ENCODE measurements around the gene ANKRD60.

The ANKRD60 gene

GRCh38 chr20:58174708-58175280, 53.7 kb downstream of the ANKRD60 start:
- Histone ChIP-seq H3K36me3 (ENCODE audit: control insufficient read depth, insufficient read depth, low read length) (no peaks in the 10 kb centered on the region), H3K9me3 (ENCODE audit: control insufficient read depth, low read length) (no peaks in the 10 kb centered on the region), H3K4me3 (ENCODE audit: extremely low read depth, insufficient read depth, low read length, poor library complexity, severe bottlenecking) (no peak overlapping the region), H3K27ac (ENCODE audit: low read depth, low read length, severe bottlenecking) (no peak overlapping the region), H3K4me1 (ENCODE audit: control insufficient read depth, insufficient read depth, low read length, poor library complexity, severe bottlenecking) (peaks cover 4% of the 10 kb centered on the region)
- WGBS, 2 experiments (ENCODE audit: insufficient coverage in 2 of 2): 55 to 71% methylated on average over 5 to 7 of the region's 10 CpGs

- H3K36me3 ChIP-seq (ENCODE audit: control insufficient read depth, insufficient read depth, low read length): no peaks in the 10 kb centered on the region
- no peak overlapping the region for H3K27ac ChIP-seq (ENCODE audit: low read depth, low read length, severe bottlenecking)
- WGBS, 2 experiments (ENCODE audit: insufficient coverage in 2 of 2): 89 to 94% methylated on average over 16 to 17 of the region's 26 CpGs
Measured at GRCh38 chr20:58173930-58174707, 54.3 kb downstream of the ANKRD60 start.

GRCh38 chr20:58173091-58173490, 55.4 kb downstream of the ANKRD60 start:
- peaks cover 3% of the 10 kb centered on the region for H3K4me1 ChIP-seq (ENCODE audit: control insufficient read depth, insufficient read depth, low read length, poor library complexity, severe bottlenecking)
- H3K4me3 ChIP-seq (ENCODE audit: extremely low read depth, insufficient read depth, low read length, poor library complexity, severe bottlenecking): no peak overlapping the region
- WGBS, 2 experiments (ENCODE audit: insufficient coverage in 2 of 2): 94 to 97% methylated on average over 9 of the region's 9 CpGs

More at GRCh38 chr20:58173930-58174707, 54.3 kb downstream of the ANKRD60 start:
- Histone ChIP-seq H3K4me3 (ENCODE audit: extremely low read depth, insufficient read depth, low read length, poor library complexity, severe bottlenecking) (no peak overlapping the region), H3K4me1 (ENCODE audit: control insufficient read depth, insufficient read depth, low read length, poor library complexity, severe bottlenecking) (peaks cover 3% of the 10 kb centered on the region), H3K9me3 (ENCODE audit: control insufficient read depth, low read length) (no peaks in the 10 kb centered on the region)

GRCh38 chr20:58171796-58172425, 56.5 kb downstream of the ANKRD60 start:
- H3K27ac ChIP-seq (ENCODE audit: low read depth, low read length, severe bottlenecking): no peak overlapping the region
- peaks cover 3% of the 10 kb centered on the region for H3K4me1 ChIP-seq (ENCODE audit: control insufficient read depth, insufficient read depth, low read length, poor library complexity, severe bottlenecking)
- H3K36me3 ChIP-seq (ENCODE audit: control insufficient read depth, insufficient read depth, low read length): no peaks in the 10 kb centered on the region
- no peak overlapping the region for H3K4me3 ChIP-seq (ENCODE audit: extremely low read depth, insufficient read depth, low read length, poor library complexity, severe bottlenecking)
- H3K9me3 ChIP-seq (ENCODE audit: control insufficient read depth, low read length): no peaks in the 10 kb centered on the region
- WGBS, 2 experiments (ENCODE audit: insufficient coverage in 2 of 2): 93% methylated on average over 6 of the region's 8 CpGs

More at GRCh38 chr20:58173091-58173490, 55.4 kb downstream of the ANKRD60 start:
- H3K36me3 ChIP-seq (ENCODE audit: control insufficient read depth, insufficient read depth, low read length): no peaks in the 10 kb centered on the region
- H3K9me3 ChIP-seq (ENCODE audit: control insufficient read depth, low read length): no peaks in the 10 kb centered on the region
- H3K27ac ChIP-seq (ENCODE audit: low read depth, low read length, severe bottlenecking): no peak overlapping the region

- Histone ChIP-seq H3K4me3 (ENCODE audit: extremely low read depth, insufficient read depth, low read length, poor library complexity, severe bottlenecking) (no peak overlapping the region), H3K27ac (ENCODE audit: low read depth, low read length, severe bottlenecking) (no peak overlapping the region), H3K9me3 (ENCODE audit: control insufficient read depth, low read length) (no peaks in the 10 kb centered on the region), H3K36me3 (ENCODE audit: control insufficient read depth, insufficient read depth, low read length) (no peaks in the 10 kb centered on the region), H3K4me1 (ENCODE audit: control insufficient read depth, insufficient read depth, low read length, poor library complexity, severe bottlenecking) (no peaks in the 10 kb centered on the region)
- WGBS, 2 experiments (ENCODE audit: insufficient coverage in 2 of 2): 100% methylated on average over 2 to 4 of the region's 4 CpGs
Measured at GRCh38 chr20:58169450-58169849, 59.0 kb downstream of the ANKRD60 start.

- Histone ChIP-seq H3K36me3 (ENCODE audit: control insufficient read depth, insufficient read depth, low read length) (no peaks in the 10 kb centered on the region), H3K27ac (ENCODE audit: low read depth, low read length, severe bottlenecking) (no peak overlapping the region), H3K4me3 (ENCODE audit: extremely low read depth, insufficient read depth, low read length, poor library complexity, severe bottlenecking) (no peak overlapping the region), H3K9me3 (ENCODE audit: control insufficient read depth, low read length) (no peaks in the 10 kb centered on the region), H3K4me1 (ENCODE audit: control insufficient read depth, insufficient read depth, low read length, poor library complexity, severe bottlenecking) (no peaks in the 10 kb centered on the region)
- WGBS, 2 experiments (ENCODE audit: insufficient coverage in 2 of 2): 83 to 97% methylated on average over 3 to 4 of the region's 4 CpGs
Measured at GRCh38 chr20:58168843-58169242, 59.6 kb downstream of the ANKRD60 start.

- Histone ChIP-seq H3K4me1 (ENCODE audit: control insufficient read depth, insufficient read depth, low read length, poor library complexity, severe bottlenecking) (no peaks in the 10 kb centered on the region), H3K36me3 (ENCODE audit: control insufficient read depth, insufficient read depth, low read length) (no peaks in the 10 kb centered on the region), H3K27ac (ENCODE audit: low read depth, low read length, severe bottlenecking) (no peak overlapping the region), H3K4me3 (ENCODE audit: extremely low read depth, insufficient read depth, low read length, poor library complexity, severe bottlenecking) (no peak overlapping the region), H3K9me3 (ENCODE audit: control insufficient read depth, low read length) (no peaks in the 10 kb centered on the region)
- WGBS, 2 experiments (ENCODE audit: insufficient coverage in 2 of 2): 78 to 81% methylated on average over 7 of the region's 7 CpGs
Measured at GRCh38 chr20:58167759-58168158, 60.7 kb downstream of the ANKRD60 start.

Data from mesodermal cell (in vitro differentiated cells).